LNCaP clone FGC (cell line): ENCODE results near the gene LRRC28.

Experiments used
- DNase-seq: peaks from one replicate; pipeline ENCODE4 v3.0.0-alpha.2; 2011; ENCODE audit warnings: low read depth
- H3K4me3 ChIP-seq: 2 replicates; pipeline ENCODE4 v1.5.1; 2011; ENCODE audit warnings: mild to moderate bottlenecking, low read depth, low read length, control low read depth
- TF ChIP-seq, protein P1 (sequence below): IDR thresholded peaks from 2 replicates; pipeline ENCODE4 v1.5.1; 2012; ENCODE audit warnings: mild to moderate bottlenecking; ENCODE audit not compliant: control insufficient read depth, insufficient read depth; ENCODE audit errors: extremely low read depth

The LRRC28 gene

DNA sequence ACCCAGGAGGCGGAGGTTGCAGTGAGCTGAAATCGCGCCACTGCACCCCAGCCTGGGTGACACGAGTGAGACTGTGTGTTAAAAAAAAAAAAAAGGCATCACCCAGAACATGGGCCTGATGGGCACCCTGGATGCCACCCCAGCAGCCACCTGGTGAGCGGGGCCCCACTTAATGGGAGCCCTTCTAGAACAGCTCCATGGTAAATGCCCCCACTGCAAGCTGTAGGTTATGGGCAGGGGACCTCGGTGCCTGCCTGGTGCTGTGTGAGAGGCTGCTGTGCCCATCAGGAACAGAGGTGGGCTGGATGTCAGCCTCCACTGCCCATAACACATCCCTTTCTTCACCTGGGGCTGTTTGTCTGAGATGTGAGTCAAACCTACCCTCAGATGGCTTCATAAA is 158.3 kb downstream of the LRRC28 start:
- DNase-seq, result no peak
- no peak overlapping the region for H3K4me3 ChIP-seq
- TF ChIP-seq, protein P1, sequence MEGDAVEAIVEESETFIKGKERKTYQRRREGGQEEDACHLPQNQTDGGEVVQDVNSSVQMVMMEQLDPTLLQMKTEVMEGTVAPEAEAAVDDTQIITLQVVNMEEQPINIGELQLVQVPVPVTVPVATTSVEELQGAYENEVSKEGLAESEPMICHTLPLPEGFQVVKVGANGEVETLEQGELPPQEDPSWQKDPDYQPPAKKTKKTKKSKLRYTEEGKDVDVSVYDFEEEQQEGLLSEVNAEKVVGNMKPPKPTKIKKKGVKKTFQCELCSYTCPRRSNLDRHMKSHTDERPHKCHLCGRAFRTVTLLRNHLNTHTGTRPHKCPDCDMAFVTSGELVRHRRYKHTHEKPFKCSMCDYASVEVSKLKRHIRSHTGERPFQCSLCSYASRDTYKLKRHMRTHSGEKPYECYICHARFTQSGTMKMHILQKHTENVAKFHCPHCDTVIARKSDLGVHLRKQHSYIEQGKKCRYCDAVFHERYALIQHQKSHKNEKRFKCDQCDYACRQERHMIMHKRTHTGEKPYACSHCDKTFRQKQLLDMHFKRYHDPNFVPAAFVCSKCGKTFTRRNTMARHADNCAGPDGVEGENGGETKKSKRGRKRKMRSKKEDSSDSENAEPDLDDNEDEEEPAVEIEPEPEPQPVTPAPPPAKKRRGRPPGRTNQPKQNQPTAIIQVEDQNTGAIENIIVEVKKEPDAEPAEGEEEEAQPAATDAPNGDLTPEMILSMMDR, result no peak

DNA sequence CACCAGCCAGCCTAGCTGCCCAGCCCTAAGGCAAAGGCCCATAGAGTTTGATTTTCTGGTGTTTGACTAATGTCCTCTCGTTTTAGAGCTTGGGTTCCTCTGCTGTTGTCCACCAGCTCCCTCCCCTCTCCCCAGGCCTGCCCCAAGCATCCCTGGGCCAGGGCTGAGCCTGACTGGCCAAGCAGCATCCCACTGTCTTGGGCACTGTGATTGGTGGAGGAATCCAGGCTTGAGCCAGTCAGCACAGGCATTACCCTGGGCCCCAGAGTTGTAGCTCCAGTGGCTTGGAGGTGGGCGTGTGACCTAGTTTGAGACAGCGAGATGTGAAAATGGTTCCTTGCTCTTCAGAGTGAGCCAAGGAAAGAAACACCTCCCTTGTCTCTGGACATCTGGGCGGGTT is 159.2 kb downstream of the LRRC28 start:
- TF ChIP-seq, protein P1, result no peak
- DNase-seq, result no peak

DNA sequence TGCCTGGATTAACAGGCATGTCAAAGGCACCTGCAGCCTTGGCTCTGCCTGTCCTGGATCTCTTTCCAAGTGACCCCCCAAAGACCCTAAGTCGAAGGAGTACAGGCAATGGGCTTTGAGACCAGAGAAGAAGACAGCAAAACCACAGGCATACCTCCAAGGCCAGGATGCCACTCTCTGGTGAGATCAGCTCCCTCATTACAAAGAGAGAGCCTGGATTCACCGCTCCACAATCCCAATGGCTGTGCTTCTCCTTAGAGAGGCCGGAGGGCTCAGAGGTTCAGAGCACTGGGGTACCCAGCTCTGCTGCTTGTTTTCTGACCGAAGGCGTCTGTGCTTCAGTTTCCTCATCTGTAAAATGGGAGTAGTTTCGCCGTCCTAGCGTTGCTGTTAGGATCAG is 160.0 kb downstream of the LRRC28 start:
- DNase-seq, result no peak
- H3K4me3 ChIP-seq, result no peak overlapping the region
- TF ChIP-seq, protein P1, result no peak

More for the DNA sequence above, 159.2 kb downstream of the LRRC28 start:
- H3K4me3 ChIP-seq, result no peak overlapping the region

DNA sequence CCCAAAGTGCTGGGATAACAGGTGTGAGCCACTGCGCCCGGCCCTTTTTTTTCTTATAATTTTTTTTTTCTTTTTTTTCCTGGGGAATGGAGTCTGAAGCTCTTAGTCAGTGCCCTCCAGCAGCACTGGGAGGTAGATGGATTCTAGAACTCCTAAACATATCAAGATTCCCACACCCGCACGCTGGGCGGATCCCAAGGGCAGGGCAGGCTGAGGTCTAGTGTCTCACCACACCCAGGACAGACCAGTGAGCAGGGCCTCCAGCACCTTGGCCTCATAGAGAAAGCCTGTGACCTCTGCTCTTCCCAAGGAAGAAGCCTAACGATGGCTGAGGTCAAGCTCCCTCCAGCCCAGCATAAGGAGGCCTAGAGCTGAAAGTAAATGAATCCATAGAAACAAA is 160.8 kb downstream of the LRRC28 start:
- H3K4me3 ChIP-seq, result no peak overlapping the region
- no peak for DNase-seq
- TF ChIP-seq, protein P1, result no peak

DNA sequence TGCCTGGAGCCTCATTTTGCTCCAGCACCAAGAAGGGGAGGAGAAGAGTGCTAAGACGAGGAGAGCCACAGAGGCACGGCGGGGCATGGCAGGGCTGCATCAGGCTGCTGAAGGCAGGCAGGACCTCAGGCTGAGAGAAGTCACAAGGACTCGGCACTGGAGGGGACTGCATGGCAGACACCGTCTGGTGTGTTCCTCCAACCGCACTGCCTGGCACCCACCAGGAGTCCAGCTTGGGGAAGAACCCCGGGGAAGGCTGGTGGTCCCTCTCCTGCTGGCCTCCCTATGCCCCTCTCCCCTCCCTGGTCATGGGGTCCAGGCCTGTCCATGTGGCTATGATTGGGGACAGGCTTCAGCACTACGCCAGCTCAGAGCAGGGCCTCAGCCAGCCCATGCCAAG is 161.3 kb downstream of the LRRC28 start:
- no peak for DNase-seq
- no peak overlapping the region for H3K4me3 ChIP-seq
- TF ChIP-seq, protein P1, result no peak

DNA sequence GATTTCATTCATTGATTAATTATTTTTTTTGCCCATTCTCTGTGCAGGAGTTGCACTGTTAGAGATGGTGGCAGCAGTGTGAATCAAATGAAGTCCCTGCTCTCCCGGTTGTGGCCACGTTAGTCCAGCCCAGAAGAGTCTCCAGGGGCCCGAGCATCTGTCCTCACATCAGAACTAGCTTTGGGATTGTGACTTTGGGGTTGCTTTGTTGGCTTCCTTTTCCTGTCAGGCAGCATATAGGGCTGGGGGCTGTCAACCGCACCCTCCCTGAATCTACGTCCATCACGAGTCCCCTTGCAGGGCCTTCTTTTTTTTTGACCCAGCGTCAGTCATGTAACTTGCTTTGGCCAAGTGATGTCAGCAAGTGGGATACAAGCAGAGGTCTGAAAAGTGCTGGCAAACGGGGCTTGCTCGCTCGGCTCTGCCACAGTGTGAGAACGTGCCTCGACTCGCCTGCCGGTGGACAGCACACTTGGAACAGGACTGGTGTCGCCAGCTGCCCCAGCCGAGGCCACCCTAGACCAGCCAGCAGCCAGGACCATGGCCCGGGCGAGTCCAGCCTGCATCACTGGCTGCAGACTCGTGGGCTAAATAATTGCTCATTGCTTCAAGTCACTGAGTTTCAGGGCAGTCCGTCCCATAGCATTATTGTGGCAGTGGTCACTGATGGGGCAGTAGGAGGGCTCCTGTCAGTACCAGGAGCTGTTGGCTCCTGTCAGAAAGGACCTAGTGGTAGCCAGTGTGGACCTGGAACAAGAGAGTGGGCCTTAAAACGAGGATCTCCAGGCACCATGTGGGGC is 162.9 kb downstream of the LRRC28 start:
- TF ChIP-seq, protein P1, result no peak
- no peak for DNase-seq
- H3K4me3 ChIP-seq, result no peak overlapping the region
